Liver (tissue), 3 donors: ENCODE results near the gene ATPAF1.

Source experiments
- EGR1 ChIP-seq, 2 donors: IDR thresholded peaks; 2 replicates each; pipeline ENCODE4 v1.6.1; 2016 to 2018; ENCODE audit warnings: antibody characterized with exemption in 2 of 2, low read depth in 2 of 2
- FOXA1 ChIP-seq: IDR thresholded peaks from 2 replicates; pipeline ENCODE4 v1.6.1; 2016; ENCODE audit warnings: antibody characterized with exemption
- GABPA ChIP-seq, 2 donors: IDR thresholded peaks in 1 of 2; conservative IDR thresholded peaks in 1 of 2; 2 replicates each; pipeline ENCODE4 v1.6.1; 2016; ENCODE audit warnings: antibody characterized with exemption in 2 of 2, mild to moderate bottlenecking in 1 of 2, moderate library complexity in 1 of 2
- HNF4A ChIP-seq, 2 donors: conservative IDR thresholded peaks; 2 replicates each; pipeline ENCODE4 v1.6.1; 2016; ENCODE audit warnings: antibody characterized with exemption in 2 of 2, mild to moderate bottlenecking in 2 of 2
- HNF4G ChIP-seq: IDR thresholded peaks from 2 replicates; pipeline ENCODE4 v1.6.1; 2016; ENCODE audit warnings: antibody characterized with exemption
- JUND ChIP-seq, 2 donors: IDR thresholded peaks; 2 replicates each; pipeline ENCODE4 v1.6.1; 2016; ENCODE audit warnings: antibody characterized with exemption in 2 of 2
- RAD21 ChIP-seq, 2 donors: IDR thresholded peaks; 2 replicates each; pipeline ENCODE4 v1.6.1; 2016; ENCODE audit warnings: antibody characterized with exemption in 2 of 2, mild to moderate bottlenecking in 2 of 2
- SP1 ChIP-seq: IDR thresholded peaks from 2 replicates; pipeline ENCODE4 v1.6.1; 2018; ENCODE audit warnings: antibody characterized with exemption, mild to moderate bottlenecking
- TAF1 ChIP-seq: conservative IDR thresholded peaks from 2 replicates; pipeline ENCODE4 v1.6.1; 2016; ENCODE audit warnings: antibody characterized with exemption, mild to moderate bottlenecking
- YY1 ChIP-seq: IDR thresholded peaks from 2 replicates; pipeline ENCODE4 v1.6.1; 2016; ENCODE audit warnings: antibody characterized with exemption, mild to moderate bottlenecking
- TF ChIP-seq, protein P1 (sequence below): fragments of 150-350 bp; IDR thresholded peaks from 2 replicates; pipeline ENCODE4 v1.5.1; 2017; ENCODE audit warnings: improper control_type of control experiment, low read depth, low read length; ENCODE audit not compliant: missing input control
- TF ChIP-seq, protein P2 (sequence below): IDR thresholded peaks from 2 replicates; pipeline ENCODE4 v1.6.1; 2016; ENCODE audit warnings: antibody characterized with exemption
- TF ChIP-seq, protein P3 (sequence below): IDR thresholded peaks from 2 replicates; pipeline ENCODE4 v1.6.1; 2016; ENCODE audit warnings: antibody characterized with exemption
- TF ChIP-seq, protein P4 (sequence below): IDR thresholded peaks from 2 replicates; pipeline ENCODE4 v1.6.1; 2016; ENCODE audit warnings: antibody characterized with exemption, mild to moderate bottlenecking
- donor health status: healthy.
- donor health status: healthy.

DNA sequence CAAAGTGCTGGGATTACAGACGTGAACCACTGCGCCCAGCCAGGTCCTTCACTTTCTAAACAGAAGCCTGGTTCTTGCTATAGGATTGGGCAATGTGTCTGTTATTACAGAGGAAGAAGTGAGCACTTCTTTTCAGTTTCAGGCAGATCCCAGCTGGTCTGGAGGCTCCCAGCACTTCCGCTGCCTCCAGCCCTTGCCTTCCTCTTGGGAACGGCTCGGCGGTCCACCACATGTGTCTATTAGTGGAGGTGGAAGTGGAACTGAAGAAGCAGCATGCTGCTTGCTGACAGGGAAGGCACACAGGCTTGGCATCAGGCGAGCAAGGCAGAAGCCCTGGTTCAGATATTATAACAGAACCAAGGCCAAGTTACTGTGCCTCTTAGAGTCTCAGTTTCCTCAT is 81.1 kb downstream of the ATPAF1 start:
- no peak for TF ChIP-seq RAD21 (IDR thresholded peaks at IDR 0.05)
- TF ChIP-seq, protein P1, sequence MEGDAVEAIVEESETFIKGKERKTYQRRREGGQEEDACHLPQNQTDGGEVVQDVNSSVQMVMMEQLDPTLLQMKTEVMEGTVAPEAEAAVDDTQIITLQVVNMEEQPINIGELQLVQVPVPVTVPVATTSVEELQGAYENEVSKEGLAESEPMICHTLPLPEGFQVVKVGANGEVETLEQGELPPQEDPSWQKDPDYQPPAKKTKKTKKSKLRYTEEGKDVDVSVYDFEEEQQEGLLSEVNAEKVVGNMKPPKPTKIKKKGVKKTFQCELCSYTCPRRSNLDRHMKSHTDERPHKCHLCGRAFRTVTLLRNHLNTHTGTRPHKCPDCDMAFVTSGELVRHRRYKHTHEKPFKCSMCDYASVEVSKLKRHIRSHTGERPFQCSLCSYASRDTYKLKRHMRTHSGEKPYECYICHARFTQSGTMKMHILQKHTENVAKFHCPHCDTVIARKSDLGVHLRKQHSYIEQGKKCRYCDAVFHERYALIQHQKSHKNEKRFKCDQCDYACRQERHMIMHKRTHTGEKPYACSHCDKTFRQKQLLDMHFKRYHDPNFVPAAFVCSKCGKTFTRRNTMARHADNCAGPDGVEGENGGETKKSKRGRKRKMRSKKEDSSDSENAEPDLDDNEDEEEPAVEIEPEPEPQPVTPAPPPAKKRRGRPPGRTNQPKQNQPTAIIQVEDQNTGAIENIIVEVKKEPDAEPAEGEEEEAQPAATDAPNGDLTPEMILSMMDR = no peak
- TF ChIP-seq, protein P2, sequence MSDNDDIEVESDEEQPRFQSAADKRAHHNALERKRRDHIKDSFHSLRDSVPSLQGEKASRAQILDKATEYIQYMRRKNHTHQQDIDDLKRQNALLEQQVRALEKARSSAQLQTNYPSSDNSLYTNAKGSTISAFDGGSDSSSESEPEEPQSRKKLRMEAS = peak; percentile 40
- TF ChIP-seq HNF4A (conservative IDR thresholded peaks at IDR 0.05) = no peak
- TF ChIP-seq, protein P3, sequence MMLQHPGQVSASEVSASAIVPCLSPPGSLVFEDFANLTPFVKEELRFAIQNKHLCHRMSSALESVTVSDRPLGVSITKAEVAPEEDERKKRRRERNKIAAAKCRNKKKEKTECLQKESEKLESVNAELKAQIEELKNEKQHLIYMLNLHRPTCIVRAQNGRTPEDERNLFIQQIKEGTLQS = no peak
- no peak for TF ChIP-seq SP1
- no peak for TF ChIP-seq GABPA (IDR thresholded peaks at IDR 0.05 in 1 of 2, conservative IDR thresholded peaks at IDR 0.05 in 1 of 2)
- TF ChIP-seq FOXA1 = no peak
- no peak for TF ChIP-seq TAF1
- no peak for TF ChIP-seq YY1
- TF ChIP-seq JUND (IDR thresholded peaks at IDR 0.05) = no peak
- TF ChIP-seq EGR1 (IDR thresholded peaks at IDR 0.05; ENCODE audit: low read depth in 2 of 2) = no peak
- TF ChIP-seq HNF4G = no peak
- TF ChIP-seq, protein P4, sequence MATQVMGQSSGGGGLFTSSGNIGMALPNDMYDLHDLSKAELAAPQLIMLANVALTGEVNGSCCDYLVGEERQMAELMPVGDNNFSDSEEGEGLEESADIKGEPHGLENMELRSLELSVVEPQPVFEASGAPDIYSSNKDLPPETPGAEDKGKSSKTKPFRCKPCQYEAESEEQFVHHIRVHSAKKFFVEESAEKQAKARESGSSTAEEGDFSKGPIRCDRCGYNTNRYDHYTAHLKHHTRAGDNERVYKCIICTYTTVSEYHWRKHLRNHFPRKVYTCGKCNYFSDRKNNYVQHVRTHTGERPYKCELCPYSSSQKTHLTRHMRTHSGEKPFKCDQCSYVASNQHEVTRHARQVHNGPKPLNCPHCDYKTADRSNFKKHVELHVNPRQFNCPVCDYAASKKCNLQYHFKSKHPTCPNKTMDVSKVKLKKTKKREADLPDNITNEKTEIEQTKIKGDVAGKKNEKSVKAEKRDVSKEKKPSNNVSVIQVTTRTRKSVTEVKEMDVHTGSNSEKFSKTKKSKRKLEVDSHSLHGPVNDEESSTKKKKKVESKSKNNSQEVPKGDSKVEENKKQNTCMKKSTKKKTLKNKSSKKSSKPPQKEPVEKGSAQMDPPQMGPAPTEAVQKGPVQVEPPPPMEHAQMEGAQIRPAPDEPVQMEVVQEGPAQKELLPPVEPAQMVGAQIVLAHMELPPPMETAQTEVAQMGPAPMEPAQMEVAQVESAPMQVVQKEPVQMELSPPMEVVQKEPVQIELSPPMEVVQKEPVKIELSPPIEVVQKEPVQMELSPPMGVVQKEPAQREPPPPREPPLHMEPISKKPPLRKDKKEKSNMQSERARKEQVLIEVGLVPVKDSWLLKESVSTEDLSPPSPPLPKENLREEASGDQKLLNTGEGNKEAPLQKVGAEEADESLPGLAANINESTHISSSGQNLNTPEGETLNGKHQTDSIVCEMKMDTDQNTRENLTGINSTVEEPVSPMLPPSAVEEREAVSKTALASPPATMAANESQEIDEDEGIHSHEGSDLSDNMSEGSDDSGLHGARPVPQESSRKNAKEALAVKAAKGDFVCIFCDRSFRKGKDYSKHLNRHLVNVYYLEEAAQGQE = no peak
